Stimulated activated CD8-positive, alpha-beta memory T cell treated with anti-CD3 and anti-CD28 coated beads, Interleukin-2, amount 100 ng/mL, for 1 hour (primary cell): ENCODE data around the gene SIPA1.
A peak's percentile ranks its signal among the peaks of the same experiment; 100 is the strongest.

Source experiments
- DNase-seq, 2 donors: peaks; one replicate each; pipeline ENCODE4 v3.0.0-alpha.2; 2020; ENCODE audit warnings: low read depth in 2 of 2

The SIPA1 gene

GRCh38 chr11:65609229-65609628 lies 28.7 kb upstream of the SIPA1 start:
- DNase-seq, result no peak

GRCh38 chr11:65609665-65610064 lies 28.2 kb upstream of the SIPA1 start:
- no peak for DNase-seq

- DNase-seq, result no peak
Observed at GRCh38 chr11:65610404-65610803, 27.5 kb upstream of the SIPA1 start.

GRCh38 chr11:65611028-65611757 lies 26.7 kb upstream of the SIPA1 start:
- DNase-seq, result no peak

- no peak for DNase-seq
Observed at GRCh38 chr11:65611758-65612603, 25.9 kb upstream of the SIPA1 start.

- DNase-seq, result no peak
Observed at GRCh38 chr11:65612691-65613090, 25.2 kb upstream of the SIPA1 start.

GRCh38 chr11:65613091-65613928 lies 24.6 kb upstream of the SIPA1 start:
- peak in 1 of 2 donors; percentile 11 for DNase-seq

GRCh38 chr11:65615229-65615949 lies 22.5 kb upstream of the SIPA1 start, which contains the start of gene PCNX3:
Gene PCNX3, plus strand, starts transcription at chr11:65615776. Its CDS starts 536 bp downstream, at chr11:65616312.
- peak; percentile 99 to 100 for DNase-seq

- DNase-seq, result peak in 1 of 2 donors; percentile 21
Observed at GRCh38 chr11:65615950-65616574, 21.8 kb upstream of the SIPA1 start.

- no peak for DNase-seq
Observed at GRCh38 chr11:65616575-65617001, 21.3 kb upstream of the SIPA1 start.

GRCh38 chr11:65617136-65617850 lies 20.6 kb upstream of the SIPA1 start:
- no peak for DNase-seq

- no peak for DNase-seq
Observed at GRCh38 chr11:65617990-65618751, 19.7 kb upstream of the SIPA1 start.

- DNase-seq, result no peak
Observed at GRCh38 chr11:65618763-65619162, 19.1 kb upstream of the SIPA1 start.

GRCh38 chr11:65619281-65619928 lies 18.5 kb upstream of the SIPA1 start:
- no peak for DNase-seq

GRCh38 chr11:65620666-65621065 lies 17.2 kb upstream of the SIPA1 start:
- no peak for DNase-seq

- no peak for DNase-seq
Observed at GRCh38 chr11:65621460-65621859, 16.4 kb upstream of the SIPA1 start.

- DNase-seq, result no peak
Observed at GRCh38 chr11:65622011-65622410, 15.9 kb upstream of the SIPA1 start.

GRCh38 chr11:65623177-65623576 lies 14.7 kb upstream of the SIPA1 start:
- no peak for DNase-seq
